Measurements from ENCODE around the gene LMF2.

Gene LMF2

DNA sequence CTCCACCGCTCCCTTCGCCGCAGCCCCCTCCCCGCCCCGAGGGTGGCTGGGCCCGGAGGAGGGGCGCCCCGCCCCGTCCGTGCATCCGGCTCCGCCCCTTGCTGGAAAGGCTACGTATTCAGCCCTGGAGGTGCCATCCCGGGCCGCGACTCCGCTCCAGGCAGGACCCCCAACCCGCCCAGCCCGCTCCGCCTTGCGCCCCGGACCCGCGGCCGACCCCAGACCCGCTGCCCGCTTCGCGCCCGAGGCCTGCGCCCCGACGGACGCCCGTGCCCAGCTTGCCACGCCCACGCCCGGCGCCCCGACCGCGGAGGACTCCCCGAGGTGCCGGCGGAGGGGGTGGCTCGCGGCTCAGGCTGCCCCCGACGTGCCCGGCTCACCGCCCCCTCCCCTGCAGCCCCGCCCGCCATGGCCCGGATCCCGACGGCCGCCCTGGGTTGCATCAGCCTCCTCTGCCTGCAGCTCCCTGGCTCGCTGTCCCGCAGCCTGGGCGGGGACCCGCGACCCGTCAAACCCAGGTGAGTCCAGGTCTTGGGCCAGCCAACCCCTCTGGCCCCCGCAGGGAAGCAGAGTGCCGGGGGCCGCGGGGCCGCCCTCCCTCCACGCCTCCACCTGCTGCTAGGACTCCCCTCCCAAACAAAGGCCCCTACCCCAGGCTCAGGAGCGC is 25.9 kb downstream of the LMF2 start, which contains the start of gene ADM2:
TSS of gene ADM2 (plus strand) at position 104 of the 667 bp plus-strand sequence. CDS start at position 409, 305 bp downstream.
- no peak for FAIRE-seq

DNA sequence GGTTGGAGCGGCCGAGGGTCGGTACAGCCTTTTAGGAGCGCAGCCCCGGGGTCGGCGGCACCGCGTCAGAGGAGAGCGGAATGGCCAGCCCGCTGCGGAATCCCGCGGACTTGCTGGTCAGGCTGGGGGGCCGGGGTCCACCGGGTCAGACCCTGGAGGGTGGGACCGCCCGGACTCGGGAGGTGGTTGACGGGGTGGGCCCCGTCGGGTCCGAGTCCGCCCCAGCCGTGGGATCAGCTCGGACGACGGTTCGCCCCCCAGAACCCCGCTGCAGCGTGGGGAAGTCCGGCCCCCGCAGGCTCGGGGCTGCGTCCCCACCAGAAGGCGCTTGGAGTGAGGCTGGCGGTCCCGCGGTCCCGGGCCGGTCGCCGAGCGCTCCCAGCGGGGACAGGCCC is 26.5 kb downstream of the LMF2 start:
- FAIRE-seq = no peak

DNA sequence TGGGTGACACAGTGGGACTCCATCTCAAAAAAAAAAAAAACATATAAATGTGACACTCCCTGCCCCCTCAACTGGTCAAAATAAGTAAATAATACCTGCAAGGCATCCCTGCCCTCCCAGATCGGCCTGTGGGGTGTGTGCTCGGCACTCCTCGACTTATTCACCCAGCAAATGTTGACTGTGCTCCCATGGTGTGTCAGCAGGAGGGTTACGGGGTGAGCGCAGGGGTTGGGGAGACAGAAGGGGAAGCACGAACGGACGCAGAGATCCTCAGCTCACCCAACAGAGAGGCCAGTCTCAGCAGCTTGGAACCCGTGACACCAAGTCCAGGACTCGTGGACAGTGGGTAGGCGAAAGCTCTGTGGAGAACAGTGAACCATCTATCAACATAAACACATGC is 27.8 kb downstream of the LMF2 start:
- FAIRE-seq = no peak

DNA sequence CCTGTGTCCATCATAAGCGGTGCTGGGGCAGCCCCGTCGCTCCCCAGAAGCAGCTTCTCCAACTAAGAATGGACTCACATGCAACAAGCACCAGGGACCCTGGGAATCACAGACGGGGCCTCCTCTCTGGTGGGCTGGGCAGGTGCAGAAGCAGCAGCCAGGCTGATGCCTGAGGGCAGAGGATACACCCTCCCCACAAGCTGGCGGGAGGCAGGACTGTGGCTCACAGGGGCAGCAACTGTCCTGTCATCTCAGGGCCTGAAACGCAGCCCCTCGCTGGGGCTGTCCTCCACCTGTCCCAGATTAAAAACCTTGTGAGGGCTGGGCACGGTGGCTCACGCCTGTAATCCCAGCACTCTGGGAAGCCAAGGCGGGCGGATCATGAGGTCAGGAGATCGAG is 29.6 kb downstream of the LMF2 start:
- FAIRE-seq = no peak

DNA sequence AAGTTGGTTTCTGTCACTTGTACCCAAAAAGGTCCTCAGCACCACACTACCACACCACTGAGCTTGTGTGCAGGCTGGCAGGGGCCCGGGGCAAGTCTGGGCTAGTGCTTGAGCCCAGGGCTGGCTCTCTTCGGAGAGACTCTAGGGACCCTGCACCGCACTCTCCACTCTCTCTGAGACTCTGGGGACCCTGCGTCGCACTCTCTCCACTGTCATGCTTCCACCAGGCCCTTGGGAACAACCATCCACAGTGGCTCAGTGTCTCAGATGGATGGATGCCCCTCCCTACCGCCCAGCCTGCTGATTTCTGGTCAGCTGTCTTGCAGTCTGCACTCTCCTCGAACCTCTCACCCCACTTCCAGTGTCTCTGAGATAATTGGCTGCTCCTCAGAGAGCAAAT is 30.6 kb downstream of the LMF2 start:
- FAIRE-seq = no peak

DNA sequence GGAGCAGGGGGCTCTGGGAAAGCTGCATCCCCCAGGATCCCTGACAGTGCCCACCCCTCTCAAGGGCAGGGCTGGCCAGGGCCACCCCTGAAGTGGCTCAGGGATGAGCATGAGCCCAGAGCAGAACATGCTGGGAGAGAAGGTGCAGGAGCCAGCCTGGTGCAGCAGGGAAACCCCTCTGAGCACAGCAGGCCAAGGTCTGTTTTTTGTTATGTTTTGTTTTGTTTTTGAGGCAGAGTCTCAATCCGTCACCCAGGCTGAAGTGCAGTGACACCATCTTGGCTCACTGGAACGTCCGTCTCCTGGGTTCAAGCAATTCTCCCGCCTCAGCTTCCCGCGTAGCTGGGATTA is 31.9 kb downstream of the LMF2 start:
- FAIRE-seq = no peak

DNA sequence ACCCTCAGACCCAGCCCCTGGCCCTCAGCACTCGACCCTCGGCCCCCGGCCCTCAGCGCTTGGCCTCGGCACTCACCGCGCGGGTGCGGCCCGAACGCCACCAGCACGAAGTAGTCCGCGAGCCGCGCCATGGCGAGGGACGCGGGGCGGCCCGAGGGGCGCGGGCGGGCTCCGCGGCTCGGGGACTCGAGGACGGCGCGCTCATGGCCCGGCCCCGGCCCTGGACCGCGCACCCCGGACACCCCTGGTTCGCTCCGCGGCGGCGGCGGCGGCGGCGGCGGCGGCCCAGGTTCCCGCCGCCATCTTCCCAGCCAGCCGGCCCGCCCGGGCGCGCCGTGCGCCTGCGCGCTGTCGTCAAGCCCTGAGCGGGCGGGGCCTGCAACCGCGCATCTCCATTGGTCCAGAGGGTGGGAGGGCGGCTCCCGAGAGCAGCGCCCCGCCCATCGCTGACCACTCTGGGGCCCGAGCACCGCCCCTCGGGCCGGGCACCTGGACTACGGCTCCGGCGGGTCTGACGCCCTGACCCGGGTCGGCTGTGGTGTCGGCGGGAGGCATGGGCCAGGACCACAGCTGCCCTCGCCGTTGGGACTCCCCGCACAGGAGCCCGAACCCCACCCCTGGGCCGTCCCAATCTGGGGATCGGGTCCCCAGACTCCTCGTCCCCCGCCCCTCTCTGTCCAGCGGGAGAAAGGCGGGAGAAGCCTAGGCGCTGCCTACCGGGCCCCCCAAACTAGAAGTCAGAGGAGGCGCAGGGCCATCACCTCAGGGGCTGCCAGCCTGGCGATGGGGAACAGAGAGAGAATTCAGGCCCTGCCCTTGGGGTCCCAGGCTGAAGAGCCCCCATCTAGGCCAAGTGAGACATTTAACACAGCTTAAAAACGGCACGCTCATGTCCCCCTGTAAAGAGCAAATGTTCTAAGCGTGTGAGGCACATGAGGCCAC is 32.5 kb downstream of the LMF2 start, which contains the start of gene SBF1:
TSS of gene SBF1 (minus strand) at position 326 of the 942 bp plus-strand sequence. CDS start at position 131, 195 bp downstream.
- FAIRE-seq = no peak

DNA sequence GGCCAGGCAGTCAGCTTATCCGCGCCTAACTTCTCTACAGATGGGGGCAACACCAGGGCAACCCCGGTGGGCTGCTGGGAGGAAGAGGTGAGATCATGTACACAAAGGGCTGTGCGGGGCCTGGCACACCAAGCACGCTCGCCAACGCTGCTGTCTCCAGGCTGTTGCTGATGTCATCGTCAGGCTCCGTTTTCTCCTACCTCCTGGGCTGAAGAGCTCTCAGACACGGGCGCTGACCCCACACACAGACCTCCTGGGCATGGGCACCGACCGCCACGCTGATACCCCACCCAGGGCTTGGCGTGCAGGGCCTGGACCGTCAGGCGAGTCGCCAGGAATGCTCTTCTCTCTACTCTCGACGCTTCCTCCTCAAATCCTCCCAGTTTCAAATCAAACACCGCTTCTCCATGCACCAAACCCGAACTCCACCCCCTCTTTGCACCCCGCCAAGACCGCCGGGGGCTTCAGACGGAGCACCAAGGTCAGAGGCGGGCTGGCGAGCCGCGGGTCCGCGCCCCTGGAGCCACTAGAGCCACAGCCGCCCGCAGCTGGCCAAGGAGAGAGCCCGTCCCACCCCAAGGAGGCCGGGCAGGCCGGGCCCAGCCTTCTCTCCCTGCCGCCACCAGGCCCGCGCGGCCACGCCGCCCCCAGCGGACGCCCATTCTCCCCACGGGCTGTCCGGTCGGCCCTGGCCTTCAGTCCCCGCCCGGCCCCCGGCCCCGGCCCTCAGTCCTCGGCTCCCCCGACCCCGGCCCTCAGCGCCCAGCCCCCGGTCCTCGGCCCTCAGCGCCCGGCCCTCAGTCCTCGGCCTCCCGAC is 33.4 kb downstream of the LMF2 start:
- no peak for FAIRE-seq

DNA sequence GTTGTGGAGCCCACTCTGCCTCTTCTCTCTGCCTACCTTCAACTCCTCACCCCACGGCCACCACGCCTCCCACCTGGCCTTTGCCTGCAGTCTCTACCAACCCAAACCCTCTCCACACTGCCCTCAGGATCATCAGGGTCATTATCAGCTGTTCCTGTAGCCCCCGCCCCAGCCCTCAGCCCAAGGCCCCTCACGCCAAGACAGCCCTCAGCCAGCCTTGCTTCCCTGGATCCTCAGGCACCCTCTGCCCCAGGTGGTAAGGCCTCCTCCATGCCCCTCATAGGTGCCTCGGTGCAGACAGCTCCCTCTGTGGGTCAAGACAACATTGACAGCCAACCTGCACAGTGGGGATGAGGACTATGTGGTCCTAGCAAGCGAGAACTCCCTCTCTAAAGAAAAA is 34.4 kb downstream of the LMF2 start:
- FAIRE-seq = no peak

DNA sequence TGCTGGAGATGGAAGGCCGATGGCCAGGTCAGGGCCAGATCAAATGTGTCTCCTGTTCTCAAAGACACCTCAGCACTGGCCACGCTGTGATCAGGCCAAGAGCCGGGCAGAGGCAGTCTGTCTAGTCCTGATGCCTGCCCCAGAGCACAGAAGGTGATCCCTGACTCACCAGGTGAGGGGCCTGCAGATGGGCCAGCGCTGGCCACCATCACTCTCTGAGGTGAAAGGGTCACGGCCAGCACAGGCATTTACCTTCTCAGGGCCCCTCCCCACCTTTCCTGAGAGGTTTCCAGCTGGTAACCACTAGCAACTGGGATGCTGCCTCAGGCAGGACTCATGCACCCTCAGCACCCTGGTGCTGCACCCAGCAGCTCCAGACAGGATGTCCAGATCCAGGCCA is 35.5 kb downstream of the LMF2 start:
- FAIRE-seq = no peak

DNA sequence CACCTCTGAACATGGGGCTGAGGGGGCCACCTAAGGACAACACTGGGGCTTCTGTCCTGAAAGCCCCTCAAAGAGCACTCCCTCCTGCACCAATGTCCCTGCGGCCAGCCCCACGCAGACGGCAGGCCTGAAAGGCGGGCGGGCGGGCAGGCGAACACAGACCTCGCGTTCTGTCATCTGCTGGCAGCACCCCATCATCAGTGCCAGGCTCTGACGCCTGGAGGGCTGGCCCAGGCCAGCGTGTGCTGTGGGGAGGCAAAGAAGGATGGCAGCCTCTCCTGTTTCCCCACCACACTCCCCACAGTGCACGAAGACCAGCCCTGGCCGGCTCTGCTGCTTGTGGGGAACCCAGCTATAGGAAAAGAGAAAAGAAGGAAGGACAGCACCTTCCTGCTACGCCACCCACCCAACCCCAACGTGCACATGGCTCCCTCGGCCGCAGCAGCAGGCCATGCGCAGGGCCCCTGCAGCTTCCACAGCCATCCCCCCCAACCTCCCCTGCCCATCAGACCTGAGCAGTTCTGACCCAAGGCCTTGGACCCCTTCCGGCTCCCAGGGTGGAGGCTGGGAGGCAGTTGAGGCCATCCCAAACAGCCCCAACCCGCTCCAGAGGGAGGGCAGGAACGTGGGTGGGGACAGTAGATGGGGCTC is 36.2 kb downstream of the LMF2 start:
- no peak for FAIRE-seq

DNA sequence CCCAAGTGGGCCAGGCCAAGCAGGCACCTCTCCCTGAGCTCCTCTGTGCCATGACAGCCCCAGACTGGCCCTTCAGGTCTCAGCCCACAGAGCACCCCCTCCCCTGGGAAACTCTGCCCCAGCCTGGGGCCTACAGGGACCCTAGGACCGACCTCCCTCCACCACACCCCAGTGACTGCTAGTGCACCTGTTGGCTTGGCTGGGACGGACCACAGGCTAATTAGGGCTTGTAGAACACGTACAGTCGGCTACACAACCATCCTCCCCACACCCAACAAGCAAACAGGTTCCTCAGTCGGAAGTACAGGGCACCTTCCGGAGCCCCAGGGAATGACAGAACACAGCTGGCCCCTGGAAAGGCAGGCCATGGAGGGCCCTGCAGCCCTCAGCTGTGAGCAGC is 37.0 kb downstream of the LMF2 start:
- FAIRE-seq = no peak

DNA sequence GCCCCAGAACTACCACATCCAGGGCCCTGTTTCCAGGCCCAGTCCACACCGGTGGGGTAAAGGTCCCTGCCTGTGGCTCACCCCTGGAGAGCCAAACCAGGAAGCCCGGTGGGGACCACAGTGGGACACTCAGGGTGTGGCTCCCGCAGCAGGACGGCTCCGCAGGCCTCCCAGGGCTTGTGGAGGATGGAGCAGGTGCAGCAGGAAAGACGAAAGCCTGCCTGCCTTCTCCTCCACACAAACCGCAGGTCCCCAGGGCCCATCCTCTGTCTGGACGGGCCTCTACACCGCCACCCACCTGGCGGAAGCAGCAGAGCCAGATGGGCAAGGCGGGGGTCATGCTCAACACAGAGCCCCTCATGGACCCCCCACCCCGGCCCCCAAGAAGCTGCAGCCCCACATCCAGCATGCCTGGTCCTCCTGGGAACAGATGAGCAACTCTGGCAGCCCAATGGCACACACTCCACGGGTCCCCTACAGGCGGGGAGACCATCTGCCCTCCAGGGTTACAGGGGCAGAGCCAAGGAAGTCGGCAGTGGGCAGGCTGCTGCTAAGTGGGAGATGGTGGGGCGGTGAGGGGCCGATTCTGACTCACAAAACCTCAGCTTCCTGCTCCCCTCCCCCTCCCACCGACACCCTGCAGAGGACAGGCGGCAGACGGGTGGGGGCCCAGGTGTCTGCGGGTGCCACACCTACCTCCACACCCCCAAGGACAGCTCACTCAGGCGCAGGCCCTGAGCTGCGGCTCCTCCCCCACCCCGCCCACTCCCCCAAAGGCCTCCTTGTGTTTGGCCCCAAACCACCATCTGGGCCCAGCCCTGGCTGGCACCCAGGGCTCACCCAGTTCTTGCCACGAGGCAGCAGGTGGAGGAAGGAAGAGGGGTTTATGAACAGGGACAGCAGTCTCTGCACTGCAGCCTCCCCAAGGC is 37.9 kb downstream of the LMF2 start:
- no peak for FAIRE-seq

DNA sequence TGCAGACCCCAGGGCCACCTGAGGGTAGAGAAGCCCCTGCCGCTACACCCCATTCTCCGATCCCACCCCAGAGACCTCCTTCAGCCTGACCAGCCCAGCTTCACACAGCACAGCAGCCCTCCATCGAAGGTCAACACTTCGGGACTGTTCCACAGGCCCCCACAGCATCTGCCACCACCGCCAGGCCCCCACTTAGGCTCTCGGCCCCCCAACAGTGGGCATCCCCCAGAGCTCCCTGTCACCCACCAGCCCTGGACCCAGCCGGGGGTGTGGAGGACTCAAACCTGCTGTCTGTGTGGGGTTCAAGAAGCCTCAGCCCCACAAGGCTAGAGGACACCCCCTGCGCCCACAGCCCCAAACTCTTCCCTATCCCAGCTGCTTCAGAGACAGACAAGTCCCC is 38.9 kb downstream of the LMF2 start:
- FAIRE-seq = no peak

DNA sequence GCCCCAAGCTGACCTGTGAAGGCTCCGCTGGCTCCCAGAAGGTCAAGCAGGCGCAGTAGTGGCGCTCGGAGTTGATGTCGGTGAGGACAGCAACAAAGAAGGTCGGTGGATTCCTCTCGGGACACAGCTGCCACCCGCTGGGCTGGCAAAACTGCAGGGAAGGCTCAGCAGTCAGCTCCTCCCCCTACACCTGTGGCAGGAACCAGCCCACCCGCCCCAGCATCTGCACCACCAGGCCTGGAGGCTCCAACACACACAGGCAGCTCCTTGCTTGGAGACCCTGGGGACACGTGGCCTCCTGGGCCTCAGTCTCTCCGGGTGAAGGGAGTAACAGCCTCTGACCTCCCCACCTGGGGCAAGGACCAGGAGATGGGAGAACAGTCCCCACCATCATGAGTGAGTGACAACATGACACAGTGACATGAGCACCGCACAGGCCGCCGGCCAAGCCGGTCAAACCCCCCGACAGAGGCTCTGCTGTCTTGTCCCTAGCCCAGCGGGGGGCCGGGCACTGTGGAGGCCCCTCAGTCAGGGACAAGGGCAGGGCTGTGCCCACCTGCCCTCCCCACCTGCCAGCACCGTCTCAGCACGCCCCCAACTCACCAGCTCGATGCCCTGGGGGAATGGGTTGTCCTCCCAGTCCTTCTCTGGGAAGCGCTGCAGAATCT is 39.6 kb downstream of the LMF2 start:
- FAIRE-seq = no peak

DNA sequence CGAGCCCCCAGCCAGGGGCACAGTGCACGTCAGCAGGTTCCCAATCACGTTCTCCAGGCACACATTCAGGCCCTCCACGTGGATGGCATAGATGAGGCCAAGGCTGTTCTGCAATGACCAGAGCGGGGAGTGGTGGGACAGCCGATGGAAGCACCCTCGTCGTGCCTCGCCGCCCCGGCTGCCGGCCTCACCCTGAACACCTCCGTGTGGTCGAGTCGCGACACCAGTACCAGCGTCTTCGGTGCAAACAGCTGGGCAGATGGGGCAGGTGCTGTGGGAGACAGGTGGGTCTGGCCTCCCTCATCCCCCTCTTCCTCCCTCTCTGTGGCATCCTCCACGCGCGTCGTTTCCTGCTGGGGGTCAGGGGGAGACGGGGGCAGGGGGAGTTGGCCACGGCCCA is 40.2 kb downstream of the LMF2 start:
- FAIRE-seq = no peak

DNA sequence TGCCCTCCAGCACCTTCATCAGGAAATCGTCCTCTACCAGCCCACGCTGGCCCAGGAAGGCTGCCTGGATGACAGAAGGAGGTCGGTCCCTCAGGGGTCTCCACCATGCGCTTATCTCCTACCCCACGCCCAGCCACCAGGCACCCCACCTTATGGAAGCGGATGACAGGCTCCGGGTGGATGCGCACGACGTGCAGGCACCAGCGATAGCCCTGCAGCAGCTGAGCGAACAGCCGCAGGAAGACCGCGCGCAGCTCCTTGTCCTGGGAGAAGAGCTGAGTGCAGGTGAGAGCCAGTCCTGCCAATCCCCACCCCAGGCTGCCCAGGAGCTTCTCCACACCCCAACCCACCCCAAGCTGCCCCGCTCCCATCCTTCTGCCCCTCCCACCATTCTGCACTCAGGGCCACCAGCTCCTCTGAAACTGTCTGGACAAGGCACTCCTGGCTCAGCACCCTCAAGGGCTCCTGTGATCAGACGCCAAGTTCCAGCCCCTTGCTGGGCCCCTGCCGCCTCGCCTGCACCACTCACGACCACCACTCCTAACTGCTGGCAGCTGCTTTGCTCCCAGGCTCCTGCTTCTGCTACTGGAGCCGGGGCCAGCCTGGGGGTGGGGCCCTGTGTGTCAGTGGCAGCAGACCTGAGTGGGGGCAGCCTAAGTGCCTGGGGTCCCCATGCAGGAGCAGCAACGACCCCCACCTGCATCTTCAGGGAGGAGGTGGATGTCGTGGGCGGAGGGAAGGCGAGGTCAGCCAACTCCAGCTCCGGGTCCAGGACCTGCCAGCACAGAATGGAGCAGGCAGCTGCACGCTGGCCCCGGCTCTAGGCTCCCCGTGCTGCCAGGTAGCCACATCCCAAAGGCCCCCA is 42.2 kb downstream of the LMF2 start:
- FAIRE-seq = no peak

DNA sequence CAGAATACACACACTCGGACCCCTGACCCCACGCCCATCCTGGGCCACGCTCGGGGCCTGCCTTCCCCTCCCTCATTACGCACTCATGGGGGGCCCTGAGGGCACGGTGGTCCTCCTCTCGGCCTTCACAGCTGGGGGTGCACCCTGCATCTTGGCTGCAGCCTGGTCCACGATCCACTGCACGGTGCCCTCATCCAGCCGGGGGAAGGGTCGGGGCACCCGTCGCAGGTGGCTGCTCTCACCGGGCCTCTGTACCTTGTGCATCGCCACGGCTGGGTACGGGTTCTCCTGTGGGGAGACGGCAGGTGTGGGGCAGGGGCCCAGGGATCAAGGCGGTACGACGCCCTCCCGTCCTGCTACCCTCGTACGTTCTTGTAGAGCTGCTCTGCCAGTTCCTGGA is 43.1 kb downstream of the LMF2 start:
- FAIRE-seq = no peak

DNA sequence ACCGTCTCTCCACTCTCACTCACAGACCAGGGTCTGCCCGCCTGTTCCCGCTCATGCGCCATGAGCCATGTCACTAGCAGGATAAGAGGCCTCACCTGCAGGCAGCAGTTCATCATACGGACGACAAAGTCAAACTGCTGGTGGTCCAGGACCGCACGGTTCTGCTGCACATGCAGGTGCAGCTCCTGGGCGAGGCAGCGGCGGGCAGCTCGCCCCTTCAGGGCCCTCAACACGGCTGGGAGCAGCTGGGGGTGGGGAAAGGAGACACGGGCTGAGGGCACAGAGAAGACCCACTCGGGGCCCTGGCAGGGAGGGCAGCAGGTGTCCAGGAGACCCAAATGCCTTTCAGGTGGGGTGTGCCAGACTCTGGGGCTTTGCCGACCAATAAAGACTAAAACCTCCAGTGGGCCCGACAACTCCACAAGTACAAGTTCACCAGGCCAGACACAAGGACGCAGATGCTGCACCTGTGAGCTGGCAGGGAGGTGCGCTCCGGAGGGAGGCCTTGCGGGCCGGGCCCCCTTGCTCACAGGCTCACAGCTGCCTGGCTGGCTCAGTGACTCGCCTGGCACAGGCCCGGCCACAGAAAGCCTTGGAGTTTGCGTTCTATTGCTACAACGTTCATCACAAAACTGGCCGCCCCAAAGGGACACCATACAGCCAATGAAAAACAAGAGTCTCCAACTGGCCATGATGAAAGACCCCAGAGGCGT is 44.2 kb downstream of the LMF2 start:
- no peak for FAIRE-seq
